Measurements from ENCODE around the gene MYO1G. TPM values are rescaled to one million over a fixed set of nuclear protein-coding genes. Genes with fewer than 3 reads are reported as not detected.
A peak's percentile ranks its signal among the peaks of the same experiment; 100 is the strongest.
"Not testable (repeated sequence)": the region's sequence is repeated elsewhere in the genome, so short reads cannot be mapped to it uniquely, and the experiment has no call there.

MYO1G gene
- 100 to 1,000 TPM; 572 to 576 TPM for total RNA-seq

- H3K4me1 Mint-ChIP-seq: peaks cover 76% of the 10 kb centered on the region
- H3K9me3 Mint-ChIP-seq: no peaks in the 10 kb centered on the region
- CTCF ChIA-PET: interaction anchor here (0.6 to 7.1 kb wide), 10 partner anchors 9 to 157 kb away, joined by 3 to 88 read pairs (median 4); partner anchors contain the start of gene CCM2
- no peaks in the 10 kb centered on the region for H3K27me3 Mint-ChIP-seq
- peak within 1 kb of the TSS; percentile 99 for H3K4me3 Mint-ChIP-seq
- H3K36me3 Mint-ChIP-seq (ENCODE audit: low read depth): peaks cover 77% of the 10 kb centered on the region
- POLR2A ChIA-PET: interaction anchor here (0.6 to 26.2 kb wide), 25 partner anchors 3 to 489 kb away, joined by 3 to 517 read pairs (median 6); partner anchors contain the start of genes CCM2, DDX56, H2AZ2 and MYO1G
- H3K27ac Mint-ChIP-seq: peak within 1 kb of the TSS; percentile 96
- peak; percentile 96 for DNase-seq
Observed at GRCh38 chr7:44978511-44979366, at the start of gene MYO1G. Gene MYO1G (minus strand): TSS chr7:44979015. CDS start chr7:44978961, 54 bp downstream.

GRCh38 chr7:45028138-45028919, 49.5 kb upstream of the MYO1G start:
- ChIA-PET CTCF (interaction anchor here (0.8 to 4.3 kb wide), 9 partner anchors 8 to 143 kb away, joined by 3 to 36 read pairs (median 5); partner anchors contain the start of gene PURB), POLR2A (interaction anchor here (0.6 to 12.4 kb wide), 29 partner anchors 8 to 741 kb away, joined by 3 to 412 read pairs (median 5); partner anchors contain the start of genes CCM2, H2AZ2, MYO1G and OGDH)
- H3K4me3 Mint-ChIP-seq: peak overlapping the region; percentile 83
- peak overlapping the region; percentile 81 for H3K27ac Mint-ChIP-seq
- no peaks in the 10 kb centered on the region for H3K9me3 Mint-ChIP-seq
- H3K36me3 Mint-ChIP-seq (ENCODE audit: low read depth): peaks cover 75% of the 10 kb centered on the region
- peaks cover 72% of the 10 kb centered on the region for H3K4me1 Mint-ChIP-seq
- no peaks in the 10 kb centered on the region for H3K27me3 Mint-ChIP-seq
- DNase-seq: no peak

- Mint-ChIP-seq H3K9me3 (no peaks in the 10 kb centered on the region), H3K27me3 (no peaks in the 10 kb centered on the region), H3K36me3 (ENCODE audit: low read depth) (peaks cover 71% of the 10 kb centered on the region), H3K4me1 (peaks cover 70% of the 10 kb centered on the region), H3K4me3 (peak overlapping the region; percentile 83), H3K27ac (peak overlapping the region; percentile 81)
- DNase-seq: peak; percentile 34
- POLR2A ChIA-PET: interaction anchor here (0.8 to 12.4 kb wide), 26 partner anchors 10 to 741 kb away, joined by 3 to 412 read pairs (median 8); partner anchors contain the start of genes CCM2, H2AZ2, MYO1G and OGDH
- CTCF ChIA-PET: interaction anchor here (0.8 to 4.3 kb wide), 13 partner anchors 8 to 171 kb away, joined by 3 to 36 read pairs (median 5); partner anchors contain the start of genes CCM2, MYO1G and PURB
Observed at GRCh38 chr7:45027774-45028114, 48.9 kb upstream of the MYO1G start.

GRCh38 chr7:45026984-45027773, 48.4 kb upstream of the MYO1G start:
- peak; percentile 46 for DNase-seq
- no peaks in the 10 kb centered on the region for H3K27me3 Mint-ChIP-seq

GRCh38 chr7:45026013-45026412, 47.2 kb upstream of the MYO1G start:
- no peak for DNase-seq
- CTCF ChIA-PET: interaction anchor here (0.6 to 4.3 kb wide), 5 partner anchors 18 to 53 kb away, joined by 3 to 36 read pairs (median 5); no protein-coding TSS in a partner anchor

More at GRCh38 chr7:45026984-45027773, 48.4 kb upstream of the MYO1G start:
- peaks cover 66% of the 10 kb centered on the region for H3K36me3 Mint-ChIP-seq (ENCODE audit: low read depth)
- peaks cover 64% of the 10 kb centered on the region for H3K4me1 Mint-ChIP-seq
- no peaks in the 10 kb centered on the region for H3K9me3 Mint-ChIP-seq
- peak overlapping the region; percentile 81 for H3K27ac Mint-ChIP-seq
- peak overlapping the region; percentile 83 for H3K4me3 Mint-ChIP-seq
- CTCF ChIA-PET: interaction anchor here (0.8 to 4.3 kb wide), 14 partner anchors 9 to 170 kb away, joined by 3 to 36 read pairs (median 6); partner anchors contain the start of genes CCM2, MYO1G and PURB
- POLR2A ChIA-PET: interaction anchor here (0.8 to 12.4 kb wide), 27 partner anchors 11 to 742 kb away, joined by 3 to 412 read pairs (median 7); partner anchors contain the start of genes CCM2, H2AZ2, MYO1G and OGDH

GRCh38 chr7:45025473-45025872, 46.7 kb upstream of the MYO1G start:
- CTCF ChIA-PET: interaction anchor here (0.9 to 1.7 kb wide), 3 partner anchors 18 to 24 kb away, joined by 3 to 7 read pairs (median 5); no protein-coding TSS in a partner anchor
- POLR2A ChIA-PET: interaction anchor here (0.8 to 12.4 kb wide), 7 partner anchors 11 to 85 kb away, joined by 3 to 412 read pairs (median 4); partner anchors contain the start of genes CCM2, MYO1G and TBRG4
- H3K27ac Mint-ChIP-seq: peak overlapping the region; percentile 77
- H3K4me3 Mint-ChIP-seq, H3K27me3 Mint-ChIP-seq, H3K9me3 Mint-ChIP-seq, DNase-seq: not testable (repeated sequence)
- peaks cover 65% of the 10 kb centered on the region for H3K36me3 Mint-ChIP-seq (ENCODE audit: low read depth)
- peaks cover 68% of the 10 kb centered on the region for H3K4me1 Mint-ChIP-seq

More at GRCh38 chr7:45026013-45026412, 47.2 kb upstream of the MYO1G start:
- H3K9me3 Mint-ChIP-seq: no peaks in the 10 kb centered on the region
- peaks cover 65% of the 10 kb centered on the region for H3K36me3 Mint-ChIP-seq (ENCODE audit: low read depth)
- H3K27me3 Mint-ChIP-seq: no peaks in the 10 kb centered on the region
- peak overlapping the region; percentile 77 for H3K27ac Mint-ChIP-seq
- H3K4me3 Mint-ChIP-seq: peak overlapping the region; percentile 40
- POLR2A ChIA-PET: interaction anchor here (0.8 to 12.4 kb wide), 8 partner anchors 10 to 85 kb away, joined by 3 to 412 read pairs (median 4); partner anchors contain the start of genes CCM2, MYO1G and TBRG4
- peaks cover 64% of the 10 kb centered on the region for H3K4me1 Mint-ChIP-seq

- H3K4me1 Mint-ChIP-seq: peaks cover 60% of the 10 kb centered on the region
- no peak for DNase-seq
Observed at GRCh38 chr7:45024126-45024744, 45.4 kb upstream of the MYO1G start.

GRCh38 chr7:45021604-45022296, 42.9 kb upstream of the MYO1G start:
- peaks cover 48% of the 10 kb centered on the region for H3K4me1 Mint-ChIP-seq
- no peak overlapping the region for H3K4me3 Mint-ChIP-seq
- POLR2A ChIA-PET: interaction anchor here (0.6 to 12.4 kb wide), 8 partner anchors 10 to 457 kb away, joined by 3 to 412 read pairs (median 6); partner anchors contain the start of genes CCM2, MYO1G and TBRG4
- H3K9me3 Mint-ChIP-seq: no peaks in the 10 kb centered on the region
- DNase-seq: peak; percentile 33
- CTCF ChIA-PET: interaction anchor here (1.1 to 2.8 kb wide), 5 partner anchors 14 to 49 kb away, joined by 3 to 11 read pairs (median 3); no protein-coding TSS in a partner anchor
- H3K36me3 Mint-ChIP-seq (ENCODE audit: low read depth): peaks cover 44% of the 10 kb centered on the region
- H3K27ac Mint-ChIP-seq: peak overlapping the region; percentile 79
- H3K27me3 Mint-ChIP-seq: no peaks in the 10 kb centered on the region

More at GRCh38 chr7:45024126-45024744, 45.4 kb upstream of the MYO1G start:
- Mint-ChIP-seq H3K27me3 (no peaks in the 10 kb centered on the region), H3K36me3 (ENCODE audit: low read depth) (peaks cover 57% of the 10 kb centered on the region), H3K4me3 (no peak overlapping the region), H3K27ac (no peak overlapping the region), H3K9me3 (no peaks in the 10 kb centered on the region)
- ChIA-PET POLR2A (interaction anchor here (0.9 to 12.4 kb wide), 4 partner anchors 9 to 45 kb away, joined by 3 to 412 read pairs (median 106); partner anchors contain the start of genes CCM2 and MYO1G), CTCF (no interaction called here)

GRCh38 chr7:45020915-45021314, 42.1 kb upstream of the MYO1G start:
- H3K27ac Mint-ChIP-seq: no peak overlapping the region
- H3K4me3 Mint-ChIP-seq: no peak overlapping the region
- H3K27me3 Mint-ChIP-seq: no peaks in the 10 kb centered on the region
- no peak for DNase-seq
- CTCF ChIA-PET: interaction anchor here (1.9 to 2.8 kb wide), 2 partner anchors 14 to 20 kb away, joined by 7 to 11 read pairs; no protein-coding TSS in a partner anchor
- H3K36me3 Mint-ChIP-seq (ENCODE audit: low read depth): peaks cover 45% of the 10 kb centered on the region
- no peaks in the 10 kb centered on the region for H3K9me3 Mint-ChIP-seq
- POLR2A ChIA-PET: interaction anchor here (0.7 to 12.4 kb wide), 5 partner anchors 12 to 91 kb away, joined by 3 to 412 read pairs (median 8); partner anchors contain the start of genes CCM2, MYO1G and TBRG4
- H3K4me1 Mint-ChIP-seq: peaks cover 42% of the 10 kb centered on the region

GRCh38 chr7:45017253-45017652, 38.4 kb upstream of the MYO1G start:
- no peaks in the 10 kb centered on the region for H3K27me3 Mint-ChIP-seq
- H3K4me3 Mint-ChIP-seq: no peak overlapping the region
- no peak for DNase-seq
- POLR2A ChIA-PET: no interaction called here
- peaks cover 46% of the 10 kb centered on the region for H3K36me3 Mint-ChIP-seq (ENCODE audit: low read depth)
- H3K4me1 Mint-ChIP-seq: peaks cover 31% of the 10 kb centered on the region
- no peaks in the 10 kb centered on the region for H3K9me3 Mint-ChIP-seq
- no peak overlapping the region for H3K27ac Mint-ChIP-seq
- CTCF ChIA-PET: no interaction called here

Measured in activated CD4-positive, alpha-beta memory T cell treated with anti-CD3 and anti-CD28 coated beads, Interleukin-2, amount 10 ng/mL, durations not matched to agents 7 days and 5 days (primary cell).